K562 (cell line): ENCODE measurements around the gene B3GALT4. TPM values are rescaled to one million over a fixed set of nuclear protein-coding genes. Genes with fewer than 3 reads are reported as not detected.
A peak's percentile ranks its signal among the peaks of the same experiment; 100 is the strongest.

Experiments
- CHD4 ChIP-seq: fragments of 200-600 bp; sonication (generic); IDR thresholded peaks from 3 replicates; pipeline ENCODE4 v1.6.1; 2012; ENCODE audit warnings: low read depth, mild to moderate bottlenecking, mixed read lengths, low read length, inconsistent platforms; ENCODE audit not compliant: insufficient read depth, insufficient replicate concordance, poor library complexity, severe bottlenecking
- EP300 ChIP-seq: IDR thresholded peaks from 2 replicates; pipeline ENCODE4 v1.6.1; 2012; ENCODE audit warnings: low read length, improper control_type of control experiment
- MGA ChIP-seq: fragments of 450-650 bp; IDR thresholded peaks from 2 replicates; pipeline ENCODE4 v1.6.1; 2016; ENCODE audit warnings: mild to moderate bottlenecking, moderate library complexity
- MTA2 ChIP-seq: fragments of 450-650 bp; IDR thresholded peaks from 2 replicates; pipeline ENCODE4 v1.6.1; 2016; ENCODE audit warnings: low read depth
- SIN3B ChIP-seq: fragments of 450-650 bp; IDR thresholded peaks from 2 replicates; pipeline ENCODE4 v1.6.1; 2017; ENCODE audit warnings: low read depth, mild to moderate bottlenecking, moderate library complexity
- SP1 ChIP-seq: sonication (generic); formaldehyde crosslinking; IDR thresholded peaks from 2 replicates; pipeline ENCODE4 v1.8.1; 2022; ENCODE audit warnings: mild to moderate bottlenecking, missing genetic modification reagents
- TAF1 ChIP-seq: IDR thresholded peaks from 2 replicates; pipeline ENCODE4 v1.6.1; 2011; ENCODE audit warnings: mild to moderate bottlenecking, low read length, moderate library complexity; ENCODE audit not compliant: insufficient read depth, control insufficient read depth, severe bottlenecking; ENCODE audit errors: extremely low read depth
- ZMIZ1 ChIP-seq, 2 experiments: fragments of 150-350 bp in 1 of 2; IDR thresholded peaks; 2 replicates each; pipeline ENCODE4 v1.6.1; 2012 to 2016; ENCODE audit warnings: low read depth in 2 of 2, low read length in 2 of 2, mild to moderate bottlenecking in 1 of 2, moderate library complexity in 1 of 2
- polyA plus RNA-seq, 8 experiments: library from polyadenylated mRNA; depleted of rRNA in 4 of 8; stranded (reverse) in 5 of 8; unstranded in 3 of 8; fragments of >200 nt; fragmentation: Nextera tagmentation in 2 of 8; fragmentation: Illumina TruSeq in 1 of 8; extraction: Ambion mirVana in 2 of 8; extraction: Trizol in 1 of 8; gene quantifications; 2 replicates each; pipeline versions ENCODE4 v1.2.1 to v1.2.3, GENCODE V29; 2011 to 2014; ENCODE audit warnings: inconsistent platforms in 1 of 8, missing spikeins in 1 of 8
- total RNA-seq, 7 experiments: library from RNA; depleted of rRNA in 6 of 7; stranded (reverse); fragments of >200 nt in 6 of 7; fragmentation: Illumina TruSeq in 2 of 7; extraction: Trizol in 2 of 7; gene quantifications; 2 replicates each; pipeline versions ENCODE4 v1.2.1 to v1.2.3, GENCODE V29; 2011 to 2021; ENCODE audit warnings: low replicate concordance in 1 of 7

Gene B3GALT4
- total and polyA plus RNA-seq, 9 of the 15 experiments (the other 6 are each of a cell fraction or from before 2014, with no cell fraction given): 0.11 to 1.3 (median 0.53) TPM; not detected in 1

GRCh38 chr6:33317669-33318425 lies 40.9 kb downstream of the B3GALT4 start, which contains the start of gene ZBTB22 (continued):
- TF ChIP-seq ZMIZ1 (IDR thresholded peaks at IDR 0.05; ENCODE audit: low read depth in 2 of 2, low read length in 2 of 2) (no peak), EP300 (no peak), CHD4 (no peak), SIN3B (no peak), MTA2 (no peak), TAF1 (peak; percentile 44), SP1 (CRISPR knock-in tag) (peak; percentile 84), MGA (no peak; the same call in 1 of the 2 replicates)
